BE2C (cell line): ENCODE measurements around the gene LCLAT1.

Experiments
- DNase-seq: peaks from one replicate; pipeline ENCODE4 v3.0.0-alpha.2; 2020
- H3K27me3 ChIP-seq: fragments of 250-450 bp; sonication (Bioruptor Pico); 2 replicates; pipeline ENCODE4 v1.5.1; 2020; ENCODE audit warnings: mild to moderate bottlenecking
- H3K36me3 ChIP-seq: fragments of 250-450 bp; sonication (Bioruptor Pico); 2 replicates; pipeline ENCODE4 v1.5.1; 2020; ENCODE audit warnings: mild to moderate bottlenecking
- H3K4me1 ChIP-seq: fragments of 250-450 bp; sonication (Bioruptor Pico); 2 replicates; pipeline ENCODE4 v1.5.1; 2020
- H3K4me3 ChIP-seq: 2 replicates; pipeline ENCODE4 v1.5.1; 2011; ENCODE audit warnings: low read depth, low read length
- H3K9me3 ChIP-seq: fragments of 250-450 bp; sonication (Bioruptor Pico); 2 replicates; pipeline ENCODE4 v1.5.1; 2020
- TF ChIP-seq, protein P1 (sequence below): IDR thresholded peaks from 2 replicates; pipeline ENCODE4 v1.5.1; 2012; ENCODE audit warnings: mild to moderate bottlenecking, low read depth, low read length

The LCLAT1 gene

DNA sequence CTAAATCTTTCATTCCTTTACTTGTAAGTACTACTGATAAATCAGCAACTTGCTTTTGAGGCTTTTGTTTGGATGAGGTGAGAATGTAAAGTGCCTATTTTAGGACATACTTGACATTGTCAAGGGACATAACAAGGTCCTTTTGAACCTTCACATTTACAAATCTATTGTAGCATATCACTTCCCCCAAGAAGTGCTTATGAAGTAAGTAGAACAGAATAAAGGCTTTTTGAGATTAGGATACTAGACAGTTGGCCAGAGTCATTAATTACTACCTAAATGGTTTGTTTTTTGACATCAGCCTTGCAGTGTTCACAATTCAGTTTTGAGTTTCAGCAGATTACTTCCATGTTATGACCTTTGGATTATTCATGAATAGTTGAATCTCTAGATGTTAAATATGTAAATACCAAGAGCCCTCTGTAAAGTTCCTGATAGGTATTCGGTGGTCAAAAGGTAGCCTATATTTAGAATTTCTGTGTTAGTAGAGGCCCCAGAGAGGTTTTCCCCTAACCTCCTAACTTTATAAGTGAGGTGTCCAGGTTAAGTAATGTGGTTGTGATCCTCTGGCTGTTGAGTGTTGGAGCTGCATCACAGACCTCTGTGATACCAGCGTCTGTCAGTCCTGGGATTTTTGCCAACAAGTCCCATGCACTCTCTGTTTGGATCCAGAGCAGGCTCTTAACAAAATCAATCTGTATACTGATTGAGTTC, 67.2 kb downstream of the LCLAT1 start:
- no peak overlapping the region for H3K4me3 ChIP-seq
- H3K9me3 ChIP-seq: no peaks in the 10 kb centered on the region
- no peaks in the 10 kb centered on the region; the same call in 1 of the 2 replicates for H3K36me3 ChIP-seq
- H3K27me3 ChIP-seq: no peaks in the 10 kb centered on the region
- DNase-seq: peak; percentile 76
- peaks cover 48% of the 10 kb centered on the region for H3K4me1 ChIP-seq
- TF ChIP-seq, protein P1, sequence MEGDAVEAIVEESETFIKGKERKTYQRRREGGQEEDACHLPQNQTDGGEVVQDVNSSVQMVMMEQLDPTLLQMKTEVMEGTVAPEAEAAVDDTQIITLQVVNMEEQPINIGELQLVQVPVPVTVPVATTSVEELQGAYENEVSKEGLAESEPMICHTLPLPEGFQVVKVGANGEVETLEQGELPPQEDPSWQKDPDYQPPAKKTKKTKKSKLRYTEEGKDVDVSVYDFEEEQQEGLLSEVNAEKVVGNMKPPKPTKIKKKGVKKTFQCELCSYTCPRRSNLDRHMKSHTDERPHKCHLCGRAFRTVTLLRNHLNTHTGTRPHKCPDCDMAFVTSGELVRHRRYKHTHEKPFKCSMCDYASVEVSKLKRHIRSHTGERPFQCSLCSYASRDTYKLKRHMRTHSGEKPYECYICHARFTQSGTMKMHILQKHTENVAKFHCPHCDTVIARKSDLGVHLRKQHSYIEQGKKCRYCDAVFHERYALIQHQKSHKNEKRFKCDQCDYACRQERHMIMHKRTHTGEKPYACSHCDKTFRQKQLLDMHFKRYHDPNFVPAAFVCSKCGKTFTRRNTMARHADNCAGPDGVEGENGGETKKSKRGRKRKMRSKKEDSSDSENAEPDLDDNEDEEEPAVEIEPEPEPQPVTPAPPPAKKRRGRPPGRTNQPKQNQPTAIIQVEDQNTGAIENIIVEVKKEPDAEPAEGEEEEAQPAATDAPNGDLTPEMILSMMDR: no peak; the same call in 1 of the 2 replicates

DNA sequence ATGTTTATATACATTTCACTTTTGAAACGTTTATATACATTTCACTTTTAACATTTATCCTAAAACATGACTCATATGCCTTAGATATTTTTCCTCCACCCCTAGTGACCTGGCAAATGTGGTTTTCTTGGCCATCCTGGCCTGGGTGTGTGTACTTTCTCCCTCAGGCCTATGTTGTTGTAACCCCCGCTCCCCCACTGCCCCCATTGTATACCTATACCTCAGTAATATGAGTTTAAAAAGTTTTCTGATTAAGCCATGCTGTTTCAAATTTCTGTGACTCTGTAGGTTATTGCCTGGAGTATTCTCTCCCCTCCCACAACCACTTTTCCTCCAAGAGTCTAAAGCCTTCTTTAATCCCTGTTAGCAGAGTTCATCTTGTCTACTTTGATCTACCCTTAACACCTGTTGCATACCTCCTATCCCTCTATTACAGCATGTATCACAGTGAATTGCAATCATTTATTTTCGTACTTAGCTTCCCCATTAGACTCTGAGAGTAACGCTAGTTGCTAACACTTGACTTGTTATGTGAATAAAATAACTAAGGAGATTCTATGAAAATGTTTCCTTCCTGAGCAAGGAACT, 67.9 kb downstream of the LCLAT1 start:
- Histone ChIP-seq H3K36me3 (peaks cover 6% of the 10 kb centered on the region; the same call in 1 of the 2 replicates), H3K9me3 (peaks cover 2% of the 10 kb centered on the region; the same call in 1 of the 2 replicates), H3K27me3 (no peaks in the 10 kb centered on the region), H3K4me3 (no peak overlapping the region), H3K4me1 (peaks cover 42% of the 10 kb centered on the region)
- no peak for DNase-seq
- TF ChIP-seq, protein P1: no peak

DNA sequence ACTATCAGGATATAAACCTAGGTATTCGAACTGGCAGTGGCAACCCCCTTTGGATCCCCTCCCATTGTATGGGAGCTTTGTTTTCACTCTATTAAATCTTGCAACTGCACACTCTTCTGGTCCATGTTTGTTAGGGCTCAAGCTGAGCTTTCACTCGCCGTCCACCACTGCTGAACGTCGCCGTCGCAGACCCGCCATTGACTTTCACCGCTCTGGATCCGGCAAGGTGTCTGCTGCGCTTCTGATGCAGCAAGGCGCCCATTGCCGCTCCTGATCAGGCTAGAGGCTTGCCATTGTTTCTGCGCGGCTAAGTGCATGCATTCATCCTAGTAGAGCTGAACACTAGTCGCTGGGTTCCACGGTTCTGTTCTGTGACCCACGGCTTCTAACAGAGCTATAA, 69.1 kb downstream of the LCLAT1 start:
- Histone ChIP-seq H3K4me1 (peaks cover 29% of the 10 kb centered on the region), H3K9me3 (peaks cover 2% of the 10 kb centered on the region; the same call in 1 of the 2 replicates), H3K4me3 (no peak overlapping the region), H3K27me3 (no peaks in the 10 kb centered on the region), H3K36me3 (peaks cover 8% of the 10 kb centered on the region; the same call in 1 of the 2 replicates)
- DNase-seq: no peak
- TF ChIP-seq, protein P1: no peak

DNA sequence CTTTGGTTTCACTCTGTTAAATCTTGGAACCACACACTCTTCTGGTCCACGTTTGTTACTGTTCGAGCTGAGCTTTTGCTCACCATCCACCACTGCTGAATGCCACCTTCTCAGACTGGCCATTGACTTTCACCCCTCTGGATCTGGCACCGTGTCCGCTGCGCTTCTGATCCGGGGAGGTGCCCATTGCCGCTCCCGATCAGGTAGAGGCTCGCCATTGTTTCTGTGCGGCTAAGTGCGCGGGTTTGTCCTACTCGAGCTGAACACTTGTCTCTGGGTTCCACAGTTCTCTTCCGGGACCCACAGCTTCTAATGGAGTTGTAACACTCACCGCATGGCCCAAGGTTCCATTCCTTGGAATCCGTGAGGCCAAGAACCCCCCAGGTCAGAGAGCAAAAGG, 72.8 kb downstream of the LCLAT1 start:
- Histone ChIP-seq H3K4me1 (peaks cover 22% of the 10 kb centered on the region; the same call in 1 of the 2 replicates), H3K4me3 (no peak overlapping the region), H3K36me3 (peaks cover 8% of the 10 kb centered on the region; the same call in 1 of the 2 replicates), H3K27me3 (no peaks in the 10 kb centered on the region), H3K9me3 (peaks cover 2% of the 10 kb centered on the region; the same call in 1 of the 2 replicates)
- DNase-seq: no peak
- TF ChIP-seq, protein P1: no peak

DNA sequence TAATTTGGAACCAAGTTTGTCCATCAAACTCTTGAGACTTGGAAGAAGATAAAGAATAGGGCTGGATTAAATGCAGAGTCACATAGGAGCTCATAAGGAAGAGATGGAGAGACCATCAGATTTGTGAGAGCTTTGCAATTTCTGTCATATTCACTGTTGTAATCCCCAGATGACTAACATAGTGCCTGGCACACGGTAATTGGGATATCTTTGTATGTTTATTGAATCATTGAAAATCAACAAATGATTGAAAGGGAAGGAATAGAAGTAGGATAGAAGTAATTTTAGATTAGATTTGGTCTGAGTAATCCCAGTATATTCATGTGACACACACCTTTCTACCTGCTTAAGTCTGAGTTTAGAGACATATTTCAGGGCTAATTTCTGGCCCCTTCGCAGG, 75.4 kb downstream of the LCLAT1 start:
- TF ChIP-seq, protein P1: no peak
- Histone ChIP-seq H3K9me3 (peaks cover 2% of the 10 kb centered on the region), H3K4me3 (no peak overlapping the region), H3K27me3 (no peaks in the 10 kb centered on the region), H3K4me1 (peaks cover 17% of the 10 kb centered on the region; the same call in 1 of the 2 replicates), H3K36me3 (peaks cover 11% of the 10 kb centered on the region)
- DNase-seq: peak; percentile 24

DNA sequence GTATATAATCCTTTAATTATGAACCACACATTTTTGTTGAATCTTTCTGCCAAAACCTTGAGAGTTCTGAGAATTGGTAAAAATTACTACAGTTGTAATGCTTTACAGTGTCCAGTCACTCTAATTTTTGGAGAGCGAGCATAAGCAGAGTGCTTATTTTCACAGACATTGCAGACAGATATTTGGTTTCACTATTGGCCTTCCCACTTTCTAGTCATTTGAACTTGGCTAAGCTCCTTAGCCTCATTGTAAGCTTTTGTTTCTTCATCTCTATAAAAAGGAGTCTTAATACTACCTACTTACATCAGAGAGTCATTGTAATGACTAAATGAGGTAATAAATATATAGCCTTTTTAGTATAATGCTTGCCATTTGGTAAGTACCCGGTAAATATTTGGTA, 80.4 kb downstream of the LCLAT1 start:
- peaks cover 10% of the 10 kb centered on the region; the same call in 1 of the 2 replicates for H3K4me1 ChIP-seq
- H3K4me3 ChIP-seq: no peak overlapping the region
- no peaks in the 10 kb centered on the region for H3K27me3 ChIP-seq
- peaks cover 4% of the 10 kb centered on the region for H3K36me3 ChIP-seq
- TF ChIP-seq, protein P1: no peak
- H3K9me3 ChIP-seq: no peaks in the 10 kb centered on the region; the same call in none of the 2 replicates
- no peak for DNase-seq
